Prostate gland (tissue), 2 donors: ENCODE measurements around the gene ARHGAP36. TPM values are rescaled to one million over a fixed set of nuclear protein-coding genes. Genes with fewer than 3 reads are reported as not detected.

Experiments
- DNase-seq: peaks from one replicate; pipeline ENCODE4 v3.0.0-alpha.2; 2019; ENCODE audit warnings: low spot score
- H3K27ac ChIP-seq, 2 donors: fragments of 200-600 bp; sonication (generic); 2 replicates each; pipeline ENCODE4 v1.5.1; 2017 to 2019
- H3K27me3 ChIP-seq: fragments of 200-600 bp; sonication (generic); replicated peaks from 2 replicates; pipeline ENCODE4 v1.5.1; 2019; ENCODE audit not compliant: insufficient read depth
- H3K36me3 ChIP-seq, 2 donors: fragments of 200-600 bp; sonication (generic); 1 replicate in 1 of 2; 2 replicates in 1 of 2; pipeline versions ENCODE4 v1.5.1 to v1.8.1; 2017 to 2019
- H3K4me1 ChIP-seq: fragments of 200-600 bp; sonication (generic); replicated peaks from 2 replicates; pipeline ENCODE4 v1.5.1; 2019
- H3K4me3 ChIP-seq, 2 donors: fragments of 200-600 bp; sonication (generic); 2 replicates each; pipeline ENCODE4 v1.5.1; 2017 to 2019
- H3K9me3 ChIP-seq: fragments of 200-600 bp; sonication (generic); 2 replicates; pipeline ENCODE4 v1.5.1; 2017
- POLR2A ChIP-seq: fragments of 450-650 bp; IDR thresholded peaks from one replicate; pipeline ENCODE4 v1.6.1; 2016; ENCODE audit warnings: antibody characterized with exemption, mild to moderate bottlenecking
- POLR2AphosphoS5 ChIP-seq: sonication (generic); formaldehyde crosslinking; IDR thresholded peaks from one replicate; pipeline ENCODE4 v1.6.1; 2017; ENCODE audit warnings: antibody characterized with exemption
- WGBS: methylation state at CpG from one replicate; pipeline ENCODE4 v1.1.5; 2018; 5-methylcytosine and 5-hydroxymethylcytosine counted together
- intact Hi-C: fragments of 100-400 bp; cut with DNase I; formaldehyde crosslinking; loops from one replicate; pipeline ENCODE4 v1.14.2; 2022
- total RNA-seq, 2 donors: library from RNA; depleted of rRNA; stranded (reverse); fragments of >200 nt; gene quantifications; one replicate each; pipeline ENCODE4 v1.1.0, GENCODE V29; 2016
- TF ChIP-seq, protein P1 (sequence below), 4 experiments: fragments of 200-600 bp in 2 of 4; fragments of 450-650 bp in 2 of 4; sonication (generic) in 2 of 4; IDR thresholded peaks; 1 replicate in 3 of 4; 2 replicates in 1 of 4; pipeline ENCODE4 v1.5.1; 2016 to 2019; ENCODE audit warnings: antibody characterized with exemption in 4 of 4, mild to moderate bottlenecking in 2 of 4, moderate library complexity in 2 of 4

The ARHGAP36 gene
- total RNA-seq, 2 donors from 2014 or later, result 0.36 to 1.6 TPM

DNA sequence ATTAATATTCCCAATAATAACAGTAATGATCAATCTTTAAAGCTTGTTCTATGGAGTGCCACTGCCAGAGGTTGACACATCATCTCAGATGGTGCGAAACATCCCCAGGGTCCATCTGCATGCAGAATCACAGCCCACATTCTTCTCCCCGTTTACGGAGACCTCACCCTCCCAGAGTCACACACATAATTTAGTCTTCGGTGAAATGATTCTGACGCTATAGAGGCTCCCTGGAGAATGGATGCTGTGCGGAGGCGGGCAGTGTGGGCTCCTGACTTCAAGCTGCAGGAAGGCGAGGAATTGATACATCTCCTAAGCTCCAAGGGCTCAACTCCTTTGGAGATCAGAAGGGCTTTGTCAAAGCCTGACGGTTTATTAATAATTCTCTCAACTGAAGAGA lies 11.0 kb upstream of the ARHGAP36 start:
- Histone ChIP-seq H3K27ac (no peak overlapping the region), H3K27me3 (no peaks in the 10 kb centered on the region), H3K9me3 (no peaks in the 10 kb centered on the region), H3K4me1 (no peaks in the 10 kb centered on the region), H3K36me3 (no peaks in the 10 kb centered on the region), H3K4me3 (no peak overlapping the region)
- intact Hi-C loops, result no loop called here
- no peak for DNase-seq
- TF ChIP-seq POLR2A (no peak), POLR2AphosphoS5 (no peak)
- TF ChIP-seq, protein P1, sequence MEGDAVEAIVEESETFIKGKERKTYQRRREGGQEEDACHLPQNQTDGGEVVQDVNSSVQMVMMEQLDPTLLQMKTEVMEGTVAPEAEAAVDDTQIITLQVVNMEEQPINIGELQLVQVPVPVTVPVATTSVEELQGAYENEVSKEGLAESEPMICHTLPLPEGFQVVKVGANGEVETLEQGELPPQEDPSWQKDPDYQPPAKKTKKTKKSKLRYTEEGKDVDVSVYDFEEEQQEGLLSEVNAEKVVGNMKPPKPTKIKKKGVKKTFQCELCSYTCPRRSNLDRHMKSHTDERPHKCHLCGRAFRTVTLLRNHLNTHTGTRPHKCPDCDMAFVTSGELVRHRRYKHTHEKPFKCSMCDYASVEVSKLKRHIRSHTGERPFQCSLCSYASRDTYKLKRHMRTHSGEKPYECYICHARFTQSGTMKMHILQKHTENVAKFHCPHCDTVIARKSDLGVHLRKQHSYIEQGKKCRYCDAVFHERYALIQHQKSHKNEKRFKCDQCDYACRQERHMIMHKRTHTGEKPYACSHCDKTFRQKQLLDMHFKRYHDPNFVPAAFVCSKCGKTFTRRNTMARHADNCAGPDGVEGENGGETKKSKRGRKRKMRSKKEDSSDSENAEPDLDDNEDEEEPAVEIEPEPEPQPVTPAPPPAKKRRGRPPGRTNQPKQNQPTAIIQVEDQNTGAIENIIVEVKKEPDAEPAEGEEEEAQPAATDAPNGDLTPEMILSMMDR (IDR thresholded peaks at IDR 0.05), result no peak
- WGBS, result 75% methylated on average over 9 of the region's 9 CpGs

DNA sequence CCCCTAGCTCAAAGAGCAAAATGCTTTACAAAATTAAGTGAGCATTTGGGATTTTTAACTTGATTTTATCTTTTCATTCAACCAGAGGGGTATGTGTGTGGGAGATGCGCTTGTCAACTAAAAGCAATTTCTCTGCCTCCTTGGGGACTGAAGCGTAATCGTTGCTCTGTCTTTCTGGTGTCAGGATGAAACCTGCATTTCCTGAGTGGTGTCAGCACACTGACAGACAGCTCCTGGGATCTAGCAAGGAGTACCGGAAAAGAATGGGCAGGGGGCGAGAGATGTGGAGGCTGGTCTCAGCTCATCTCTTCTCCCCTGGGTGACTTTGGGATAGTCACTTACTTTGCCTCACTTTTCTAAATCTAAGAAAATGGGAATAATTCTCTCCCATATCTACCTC lies 5.1 kb upstream of the ARHGAP36 start:
- no peak overlapping the region for H3K27ac ChIP-seq
- no peaks in the 10 kb centered on the region for H3K4me1 ChIP-seq
- TF ChIP-seq, protein P1 (IDR thresholded peaks at IDR 0.05), result no peak
- TF ChIP-seq POLR2A, result no peak
- TF ChIP-seq POLR2AphosphoS5, result no peak
- intact Hi-C loops, result no loop called here
- no peaks in the 10 kb centered on the region for H3K27me3 ChIP-seq
- DNase-seq, result no peak
- no peaks in the 10 kb centered on the region for H3K9me3 ChIP-seq
- no peaks in the 10 kb centered on the region for H3K36me3 ChIP-seq
- 84% methylated on average over 5 of the region's 5 CpGs for WGBS
- no peak overlapping the region for H3K4me3 ChIP-seq

DNA sequence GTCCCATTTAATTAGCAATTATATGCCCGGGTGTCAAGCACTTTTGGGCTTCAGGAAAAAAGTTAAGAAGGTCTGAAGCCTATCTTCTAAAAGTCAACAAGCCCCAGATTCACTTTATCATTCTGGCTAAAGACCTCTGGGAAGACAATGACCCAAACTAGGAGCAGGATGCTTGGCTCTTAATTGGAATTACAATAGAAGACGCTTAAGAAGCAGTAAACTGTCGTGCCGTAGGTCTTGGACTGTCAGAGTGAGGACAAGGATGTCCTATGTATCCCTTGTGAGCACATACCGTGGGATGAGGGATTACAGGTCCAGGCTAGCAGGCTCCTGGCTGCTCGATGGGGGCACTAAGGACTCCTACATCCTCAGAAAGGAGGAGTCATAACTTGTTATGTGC lies 3.2 kb upstream of the ARHGAP36 start:
- intact Hi-C loops, result no loop called here
- H3K4me1 ChIP-seq, result no peaks in the 10 kb centered on the region
- 33% methylated on average over 6 of the region's 6 CpGs for WGBS
- H3K36me3 ChIP-seq, result no peaks in the 10 kb centered on the region
- H3K27me3 ChIP-seq, result no peaks in the 10 kb centered on the region
- no peaks in the 10 kb centered on the region for H3K9me3 ChIP-seq
- H3K4me3 ChIP-seq, result no peak overlapping the region
- H3K27ac ChIP-seq, result no peak overlapping the region
- DNase-seq, result no peak
- TF ChIP-seq POLR2A (no peak), POLR2AphosphoS5 (no peak)
- TF ChIP-seq, protein P1 (IDR thresholded peaks at IDR 0.05), result no peak

DNA sequence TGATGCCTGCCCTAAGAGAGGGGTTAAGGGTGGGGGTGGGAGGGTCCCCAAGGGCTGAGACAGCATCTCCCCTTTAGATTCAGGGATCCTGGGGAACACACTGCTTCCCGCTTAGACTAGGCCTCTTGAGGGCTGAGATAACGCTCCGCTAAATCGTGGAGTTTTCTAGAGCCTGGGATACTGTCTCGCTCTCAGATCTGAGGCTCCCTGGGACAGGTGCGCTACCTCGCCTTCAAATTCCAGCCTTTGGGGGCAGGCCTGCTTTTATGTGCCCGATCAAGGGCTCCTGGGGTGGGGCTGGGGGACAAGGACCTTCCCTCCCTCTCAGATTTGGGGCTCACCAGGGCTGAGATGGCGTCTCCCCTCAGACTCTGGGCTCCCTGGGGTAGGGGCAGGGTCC lies 440 bp upstream of the ARHGAP36 start:
- WGBS, result 8% methylated on average over 2 of the region's 9 CpGs
- intact Hi-C loops, result no loop called here

DNA sequence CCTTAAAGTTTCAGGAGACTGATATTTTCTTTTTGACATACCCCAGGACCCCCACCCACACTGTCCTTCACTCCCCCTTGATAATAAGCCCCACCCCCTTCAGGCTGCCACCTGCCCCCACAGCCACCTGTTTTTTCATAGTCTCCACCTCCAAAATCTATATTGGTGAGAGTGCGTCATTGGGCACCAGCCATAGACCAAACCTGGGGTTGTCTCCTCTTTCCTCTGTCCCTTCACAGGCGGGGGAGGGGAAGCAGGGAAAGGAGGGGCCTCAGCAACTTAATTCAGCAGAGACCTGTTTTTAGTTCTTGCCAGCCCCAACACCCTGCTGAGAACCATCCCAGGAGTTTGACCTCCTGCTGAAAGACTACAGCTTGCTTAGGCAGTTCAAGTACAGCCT lies 1.1 kb downstream of the ARHGAP36 start:
- intact Hi-C loops, result no loop called here
- H3K36me3 ChIP-seq, result no peaks in the 10 kb centered on the region
- DNase-seq, result no peak
- no peak overlapping the region for H3K27ac ChIP-seq
- no peaks in the 10 kb centered on the region for H3K4me1 ChIP-seq
- 73% methylated on average over 2 of the region's 2 CpGs for WGBS
- H3K27me3 ChIP-seq, result no peaks in the 10 kb centered on the region
- TF ChIP-seq, protein P1 (IDR thresholded peaks at IDR 0.05), result no peak
- H3K9me3 ChIP-seq, result no peaks in the 10 kb centered on the region
- H3K4me3 ChIP-seq, result no peak overlapping the region

More for the DNA sequence above, 440 bp upstream of the ARHGAP36 start:
- no peaks in the 10 kb centered on the region for H3K4me1 ChIP-seq
- no peaks in the 10 kb centered on the region for H3K36me3 ChIP-seq
- TF ChIP-seq, protein P1 (IDR thresholded peaks at IDR 0.05), result no peak
- TF ChIP-seq POLR2A (no peak), POLR2AphosphoS5 (no peak)
- no peaks in the 10 kb centered on the region for H3K27me3 ChIP-seq
- no peaks in the 10 kb centered on the region for H3K9me3 ChIP-seq
- H3K4me3 ChIP-seq, result no peak overlapping the region
- H3K27ac ChIP-seq, result no peak overlapping the region
- no peak for DNase-seq
